ENCODE measurements around the gene TEKT2.

The TEKT2 gene

GRCh38 chr1:36095760-36096405 is 12.0 kb downstream of the TEKT2 start:
- no peak for TF ChIP-seq CTCF (IDR thresholded peaks at IDR 0.05; ENCODE audit: insufficient read depth, low read length, poor library complexity, severe bottlenecking)

GRCh38 chr1:36096500-36097432 is 12.9 kb downstream of the TEKT2 start:
- Histone ChIP-seq H3K36me3 (ENCODE audit: control insufficient read depth, insufficient read depth, low read length) (peaks cover 32% of the 10 kb centered on the region), H3K27me3 (replicated peaks; ENCODE audit: control insufficient read depth, insufficient read depth, low read length) (no peaks in the 10 kb centered on the region), H3K4me3 (replicated peaks; ENCODE audit: low read depth, low read length) (no peak overlapping the region)
- DNase-seq (ENCODE audit: extremely low read depth, insufficient read length) = no peak
- TF ChIP-seq CTCF (IDR thresholded peaks at IDR 0.05; ENCODE audit: insufficient read depth, low read length, poor library complexity, severe bottlenecking) = peak; percentile 15

More at GRCh38 chr1:36095760-36096405, 12.0 kb downstream of the TEKT2 start:
- Histone ChIP-seq H3K27me3 (replicated peaks; ENCODE audit: control insufficient read depth, insufficient read depth, low read length) (no peaks in the 10 kb centered on the region), H3K36me3 (ENCODE audit: control insufficient read depth, insufficient read depth, low read length) (peaks cover 37% of the 10 kb centered on the region), H3K4me3 (replicated peaks; ENCODE audit: low read depth, low read length) (no peak overlapping the region)
- DNase-seq (ENCODE audit: extremely low read depth, insufficient read length) = no peak

- no peak for TF ChIP-seq CTCF (IDR thresholded peaks at IDR 0.05; ENCODE audit: insufficient read depth, low read length, poor library complexity, severe bottlenecking)
- DNase-seq (ENCODE audit: extremely low read depth, insufficient read length) = no peak
- peaks cover 22% of the 10 kb centered on the region for H3K36me3 ChIP-seq (ENCODE audit: control insufficient read depth, insufficient read depth, low read length)
- no peaks in the 10 kb centered on the region for H3K27me3 ChIP-seq (replicated peaks; ENCODE audit: control insufficient read depth, insufficient read depth, low read length)
- H3K4me3 ChIP-seq (replicated peaks; ENCODE audit: low read depth, low read length) = no peak overlapping the region
Observed at GRCh38 chr1:36097693-36098585, 14.0 kb downstream of the TEKT2 start.

- DNase-seq (ENCODE audit: extremely low read depth, insufficient read length) = no peak
- TF ChIP-seq CTCF (IDR thresholded peaks at IDR 0.05; ENCODE audit: insufficient read depth, low read length, poor library complexity, severe bottlenecking) = no peak
Observed at GRCh38 chr1:36098650-36099365, 14.9 kb downstream of the TEKT2 start.

More at GRCh38 chr1:36098650-36099365, 14.9 kb downstream of the TEKT2 start:
- Histone ChIP-seq H3K36me3 (ENCODE audit: control insufficient read depth, insufficient read depth, low read length) (peaks cover 14% of the 10 kb centered on the region), H3K4me3 (replicated peaks; ENCODE audit: low read depth, low read length) (no peak overlapping the region), H3K27me3 (replicated peaks; ENCODE audit: control insufficient read depth, insufficient read depth, low read length) (no peaks in the 10 kb centered on the region)

Data from GM06990 (cell line).